Activated CD8-positive, alpha-beta memory T cell treated with anti-CD3 and anti-CD28 coated beads, Interleukin-2, amount 50 U/mL, for 48 hours (primary cell): ENCODE measurements around the gene SYNDIG1.

Experiments used
- DNase-seq: peaks from one replicate; pipeline ENCODE4 v3.0.0-alpha.2; 2020

Gene SYNDIG1

GRCh38 chr20:24529369-24529719, 59.9 kb downstream of the SYNDIG1 start:
- no peak for DNase-seq

- DNase-seq = no peak
These were observed 60.8 kb downstream of the SYNDIG1 start for GRCh38 chr20:24530131-24530680.

DNA sequence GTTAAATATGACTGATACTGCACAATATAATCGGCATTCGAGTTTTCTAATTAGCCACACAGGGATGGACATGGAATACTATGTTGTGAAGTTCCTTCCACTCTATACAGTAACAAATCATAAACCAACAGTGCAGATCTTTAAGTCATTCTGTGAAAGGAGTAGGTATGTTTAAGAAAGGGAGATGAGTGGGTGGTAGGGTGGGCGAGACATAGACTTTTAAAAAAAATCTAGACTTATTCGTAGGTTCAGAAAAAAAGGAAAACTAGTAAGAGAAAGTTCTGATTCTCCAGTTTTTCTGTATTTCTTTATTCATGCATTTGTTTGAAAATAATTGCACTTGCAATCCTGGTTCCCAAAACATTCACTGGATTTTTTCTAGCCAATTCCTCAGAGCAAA, 61.8 kb downstream of the SYNDIG1 start:
- no peak for DNase-seq

DNA sequence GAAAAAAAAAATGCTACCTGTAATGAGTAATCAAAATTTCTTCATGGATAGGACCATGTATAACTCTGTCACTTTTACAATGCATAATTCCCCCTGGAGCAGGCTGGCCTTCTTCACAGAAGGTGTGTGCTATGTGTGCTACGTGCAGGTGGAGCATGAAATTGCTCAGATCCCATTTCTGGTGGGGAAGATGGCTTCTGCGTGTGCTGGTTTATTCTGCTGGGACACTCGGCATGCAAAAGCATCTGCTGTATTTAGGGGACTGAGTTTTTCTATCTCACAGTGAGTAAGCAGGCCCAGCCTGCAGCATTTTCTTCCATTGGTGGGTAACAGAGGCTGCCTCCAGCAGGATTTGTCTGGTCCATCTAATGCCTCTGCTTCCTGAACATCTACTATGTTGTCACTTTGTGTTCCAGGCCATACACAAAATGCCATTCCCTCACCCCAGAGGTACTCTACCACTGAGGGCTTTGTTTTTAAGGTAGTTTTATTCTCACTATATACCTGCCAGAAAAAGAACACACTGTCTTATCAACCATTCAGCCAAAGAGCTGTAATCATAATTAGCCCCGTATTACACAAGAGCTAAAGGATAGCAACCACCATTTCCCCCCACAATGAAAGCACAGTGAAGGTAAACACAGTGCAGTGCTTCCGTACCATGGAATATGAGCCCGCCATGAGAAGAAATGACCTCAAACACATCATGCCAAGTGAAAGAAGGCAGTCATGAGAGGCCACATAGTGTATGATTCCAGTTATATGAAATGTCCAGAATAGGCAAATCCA, 62.4 kb downstream of the SYNDIG1 start:
- DNase-seq = no peak

DNA sequence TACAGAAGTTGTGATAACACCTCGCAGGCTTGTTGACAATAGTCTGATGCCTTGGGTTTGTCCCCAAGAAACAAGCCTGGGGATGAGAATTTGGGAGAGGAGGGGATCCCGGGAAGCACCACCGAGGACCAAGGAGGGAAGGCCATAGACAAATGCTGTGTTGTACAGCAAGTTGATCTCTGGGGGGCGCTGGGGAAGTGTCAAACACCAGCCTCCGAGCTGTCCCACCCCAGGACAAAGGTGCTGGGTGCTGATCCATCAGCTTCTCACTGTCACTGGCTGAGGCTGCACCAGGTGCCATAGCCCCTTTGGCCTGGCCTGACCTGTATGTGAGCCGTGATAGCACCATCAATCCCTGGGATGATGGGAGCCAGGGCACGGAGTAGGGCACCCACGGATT, 64.0 kb downstream of the SYNDIG1 start:
- no peak for DNase-seq

- no peak for DNase-seq
These were observed 64.9 kb downstream of the SYNDIG1 start for GRCh38 chr20:24534282-24534681.

DNA sequence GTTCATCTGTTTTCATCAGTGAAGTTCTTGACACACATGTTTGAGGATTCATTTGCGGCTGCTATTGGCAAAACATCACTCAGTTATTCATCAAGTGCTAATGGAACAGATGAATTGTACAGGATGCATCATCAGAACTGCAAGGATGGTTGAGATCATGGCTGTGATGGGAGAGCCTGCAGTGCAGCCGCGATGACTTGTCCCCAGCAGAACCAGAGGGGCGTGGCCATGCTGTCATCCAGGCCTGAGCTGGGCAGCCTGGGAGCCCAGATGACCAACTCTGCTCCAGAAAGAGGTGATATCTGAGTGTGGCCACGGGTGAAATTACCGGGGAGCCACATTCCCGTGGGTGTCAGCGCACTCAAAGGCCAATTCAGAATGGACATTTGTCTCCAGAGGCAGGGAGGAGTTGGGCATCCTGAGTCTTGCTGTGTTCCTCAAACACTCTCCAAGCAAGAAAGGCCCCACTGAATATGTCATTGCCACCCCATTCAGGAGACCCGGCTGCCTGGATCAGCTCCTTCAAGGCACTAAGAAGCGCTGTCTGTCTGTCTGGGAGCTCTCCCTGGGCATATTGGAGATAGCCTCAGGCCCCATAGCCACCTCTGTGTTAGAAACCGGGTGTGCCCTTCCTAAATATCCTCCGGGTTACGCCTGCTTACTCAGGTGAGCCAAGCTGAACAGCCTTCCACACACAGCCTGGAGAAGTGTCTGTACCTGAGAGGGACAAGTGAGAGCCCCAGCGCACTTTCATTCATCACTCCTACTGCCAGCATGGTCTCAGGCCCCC, 66.7 kb downstream of the SYNDIG1 start:
- no peak for DNase-seq

DNA sequence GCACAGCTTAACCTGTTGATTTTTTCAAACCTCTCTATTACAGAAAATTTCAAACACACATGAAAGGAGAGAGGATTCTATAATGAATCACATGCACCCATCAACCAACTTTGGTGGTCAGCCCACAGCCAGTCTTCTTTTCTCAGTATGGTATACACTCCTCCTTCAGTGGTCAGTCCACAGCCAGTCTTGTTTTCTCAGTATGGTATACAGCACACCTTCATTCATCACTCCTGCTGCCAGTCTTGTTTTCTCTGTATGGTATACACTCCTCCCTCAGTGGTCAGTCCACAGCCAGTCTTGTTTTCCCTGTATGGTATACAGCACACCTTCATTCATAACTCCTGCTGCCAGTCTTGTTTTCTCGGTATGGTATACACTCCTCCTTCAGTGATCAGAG, 67.8 kb downstream of the SYNDIG1 start:
- no peak for DNase-seq

GRCh38 chr20:24542721-24543120, 73.3 kb downstream of the SYNDIG1 start:
- DNase-seq = no peak

DNA sequence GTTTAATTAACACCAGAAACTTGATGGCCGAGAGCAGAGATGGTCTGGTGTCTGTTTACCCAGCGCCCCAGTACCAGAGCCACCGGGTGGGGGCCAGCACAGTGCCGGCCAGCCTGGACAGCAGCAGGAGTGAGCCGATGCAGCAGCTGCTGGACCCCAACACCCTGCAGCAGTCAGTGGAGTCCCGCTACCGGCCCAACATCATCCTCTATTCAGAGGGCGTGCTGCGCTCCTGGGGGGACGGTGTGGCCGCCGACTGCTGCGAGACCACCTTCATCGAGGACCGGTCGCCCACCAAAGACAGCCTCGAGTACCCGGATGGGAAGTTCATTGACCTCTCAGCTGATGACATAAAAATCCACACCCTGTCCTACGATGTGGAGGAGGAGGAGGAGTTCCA, 73.7 kb downstream of the SYNDIG1 start:
- DNase-seq = no peak

DNA sequence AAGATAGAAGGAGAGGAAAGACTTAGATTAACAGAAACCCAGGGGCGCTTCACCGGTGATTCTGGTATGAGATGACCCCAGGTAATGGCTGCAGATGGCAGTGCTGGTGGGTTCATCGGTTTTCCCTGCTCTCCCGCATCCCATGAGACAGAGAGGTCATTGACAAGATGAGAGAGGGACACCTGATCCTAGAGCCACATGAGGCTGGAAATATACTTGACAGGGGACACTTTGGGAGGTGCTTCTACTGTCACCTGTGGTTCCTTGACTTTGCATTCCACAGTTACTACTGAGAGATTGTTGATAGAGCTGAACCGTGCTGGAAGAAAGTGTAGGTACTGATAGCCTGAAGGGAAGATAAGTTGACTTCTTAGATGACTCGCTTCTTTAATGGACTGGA, 74.3 kb downstream of the SYNDIG1 start:
- DNase-seq = no peak

GRCh38 chr20:24544371-24544770, 74.9 kb downstream of the SYNDIG1 start:
- no peak for DNase-seq

- DNase-seq = no peak
These were observed 75.7 kb downstream of the SYNDIG1 start for GRCh38 chr20:24545168-24545567.

- no peak for DNase-seq
These were observed 76.9 kb downstream of the SYNDIG1 start for GRCh38 chr20:24546232-24546892.

DNA sequence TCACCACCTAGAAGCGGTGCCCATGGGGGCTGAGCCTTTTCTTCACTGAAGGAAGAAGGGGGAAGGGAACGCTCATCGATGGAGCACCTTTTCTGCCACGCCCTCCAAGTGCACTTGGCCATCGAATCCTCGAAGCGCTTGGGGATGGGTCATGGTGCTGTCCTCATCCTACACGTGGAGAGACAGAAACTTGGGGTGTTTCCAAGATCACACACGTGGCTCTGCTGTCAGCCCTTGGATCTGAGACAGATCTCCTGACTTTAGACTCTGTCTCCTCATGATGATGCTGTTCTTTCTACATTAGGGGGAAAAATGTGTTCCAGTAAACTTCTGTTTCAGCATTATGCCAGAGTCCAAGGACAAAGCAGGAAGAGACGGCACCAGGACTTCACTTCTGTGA, 78.5 kb downstream of the SYNDIG1 start:
- DNase-seq = no peak

DNA sequence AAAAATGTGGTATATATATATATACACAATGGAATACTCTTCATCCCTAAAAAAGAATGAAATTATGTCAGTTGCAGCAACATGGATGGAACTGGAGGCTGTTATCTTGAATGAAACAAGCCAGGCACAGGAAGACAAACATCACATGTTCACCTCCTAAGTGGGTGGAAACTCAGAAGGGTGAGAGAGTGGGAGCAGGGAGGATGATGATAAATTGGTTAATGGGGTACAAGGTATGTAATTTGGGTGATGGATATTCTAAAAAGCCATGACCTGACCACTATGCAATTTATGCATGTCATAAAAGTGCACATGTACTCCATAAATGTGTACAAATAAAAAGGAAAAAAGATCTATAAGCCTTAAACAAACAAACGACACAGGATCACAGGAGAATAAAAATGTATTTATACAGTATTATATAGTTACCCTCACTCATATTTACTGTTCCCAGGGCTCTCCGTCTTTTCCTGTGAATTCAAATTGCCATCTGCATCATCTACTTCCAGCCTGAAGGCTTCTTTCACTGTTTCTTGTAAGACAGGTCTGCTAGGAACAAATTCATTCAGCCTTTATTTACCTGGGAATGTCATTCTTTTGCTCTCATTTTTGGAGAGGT, 89.8 kb downstream of the SYNDIG1 start:
- no peak for DNase-seq

GRCh38 chr20:24560571-24561491, 91.4 kb downstream of the SYNDIG1 start:
- no peak for DNase-seq

GRCh38 chr20:24565835-24566351, 96.5 kb downstream of the SYNDIG1 start:
- no peak for DNase-seq

- DNase-seq = no peak
These were observed 97.2 kb downstream of the SYNDIG1 start for GRCh38 chr20:24566656-24567055.

GRCh38 chr20:24567508-24567907, 98.1 kb downstream of the SYNDIG1 start:
- DNase-seq = no peak

GRCh38 chr20:24568842-24569241, 99.4 kb downstream of the SYNDIG1 start:
- DNase-seq = no peak

GRCh38 chr20:24571159-24571558, 101.7 kb downstream of the SYNDIG1 start:
- DNase-seq = no peak
